Spleen (tissue), 7 donors: ENCODE data around the gene CLCN3.

Source experiments
- CTCF ChIP-seq, 11 experiments: fragments of 200-600 bp in 7 of 11; fragments of 450-650 bp in 4 of 11; sonication (generic) in 4 of 11; IDR thresholded peaks in 8 of 11; conservative IDR thresholded peaks in 3 of 11; 1 replicate in 7 of 11; 2 replicates in 4 of 11; pipeline versions ENCODE4 v1.4.0 to v1.8.0; 2016 to 2021; ENCODE audit warnings: antibody characterized with exemption in 11 of 11, inconsistent platforms in 4 of 11, mild to moderate bottlenecking in 1 of 11
- POLR2A ChIP-seq, 3 donors: fragments of 450-650 bp; IDR thresholded peaks; one replicate each; pipeline ENCODE4 v1.5.1; 2017; ENCODE audit warnings: antibody characterized with exemption in 3 of 3, mild to moderate bottlenecking in 1 of 3
- POLR2AphosphoS5 ChIP-seq, 3 donors: sonication (generic); formaldehyde crosslinking; IDR thresholded peaks; one replicate each; pipeline ENCODE4 v1.5.1; 2017; ENCODE audit warnings: antibody characterized with exemption in 3 of 3
- donor health status: DM: no; HTN: no; CAD: no; lungs with moderate emphysema.
- donor health status: DM: no; HTN: no; CAD: no.
- donor health status: DM: no; HTN: no; CAD: no.

- no peak for TF ChIP-seq CTCF (IDR thresholded peaks at IDR 0.05 in 8 of 11, conservative IDR thresholded peaks at IDR 0.05 in 3 of 11)
- TF ChIP-seq POLR2A (IDR thresholded peaks at IDR 0.05): peak in 2 of 3 donors; percentile 25 to 72
- peak; percentile 98 to 99 (median 99) for TF ChIP-seq POLR2AphosphoS5 (IDR thresholded peaks at IDR 0.05)
These were observed 8.1 kb upstream of the CLCN3 start, which contains the start of gene NEK1 for GRCh38 chr4:169611991-169612870.
